ENCODE results near the gene GPBAR1. TPM values are rescaled to one million over a fixed set of nuclear protein-coding genes. Genes with fewer than 3 reads are reported as not detected.

The GPBAR1 gene
- total and polyA plus RNA-seq, 4 experiments from 2014 or later: 0.17 to 1.2 (median 0.67) TPM

- intact Hi-C loops (cut with micrococcal nuclease): loop anchor here (1.0 to 2.0 kb wide), 3 partner anchors 10 to 42 kb away; no protein-coding TSS in a partner anchor
- H3K36me3 ChIP-seq (ENCODE audit: insufficient read depth, low read length): peaks cover 50% of the 10 kb centered on the region
- H3K27me3 Mint-ChIP-seq: no peaks in the 10 kb centered on the region
- no peaks in the 10 kb centered on the region for H3K9me3 Mint-ChIP-seq
- H3K27me3 ChIP-seq (ENCODE audit: insufficient read depth, low read length): no peaks in the 10 kb centered on the region
- H3K36me3 Mint-ChIP-seq: peaks cover 53 to 81% of the 10 kb centered on the region in 2 donors
- H3K4me1 Mint-ChIP-seq: peaks cover 52 to 89% (median 73%) of the 10 kb centered on the region in 4 donors
- peaks cover 85% of the 10 kb centered on the region for H3K4me1 ChIP-seq (ENCODE audit: insufficient read depth, low read length)
- no peak for DNase-seq
- peak overlapping the region in 5 of 8 donors; percentile 58 to 88 (median 76) for H3K4me3 Mint-ChIP-seq
- POLR2A ChIA-PET (ENCODE audit: partially characterized antibody): interaction anchor here (0.7 to 7.9 kb wide), 8 partner anchors 10 to 443 kb away, joined by 3 to 144 read pairs (median 6); partner anchors contain the start of genes AAMP, ARPC2 and PNKD
- H3K27ac Mint-ChIP-seq: peak overlapping the region; percentile 70 to 95 (median 90)
- no peaks in the 10 kb centered on the region for H3K9me3 ChIP-seq (ENCODE audit: control insufficient read depth in 1 of 2, low read length in 2 of 2)
- CTCF ChIA-PET (ENCODE audit: partially characterized antibody): interaction anchor here (0.8 to 7.8 kb wide), 10 partner anchors 10 to 158 kb away, joined by 3 to 67 read pairs (median 5); partner anchors contain the start of genes AAMP, ARPC2, CATIP and PNKD
- H3K27ac ChIP-seq (ENCODE audit: low read depth, low read length): peak overlapping the region; percentile 35
- H3K4me3 ChIP-seq (ENCODE audit: low read length in 2 of 2): no peak overlapping the region
These were observed 32.3 kb upstream of the GPBAR1 start for GRCh38 chr2:218228366-218229090.

- DNase-seq: peak; percentile 46 to 75 (median 52)
- Histone ChIP-seq H3K9me3 (ENCODE audit: control insufficient read depth in 1 of 2, low read length in 2 of 2) (no peaks in the 10 kb centered on the region), H3K27me3 (ENCODE audit: insufficient read depth, low read length) (no peaks in the 10 kb centered on the region), H3K27ac (ENCODE audit: low read depth, low read length) (peak overlapping the region; percentile 35), H3K36me3 (ENCODE audit: insufficient read depth, low read length) (peaks cover 50% of the 10 kb centered on the region), H3K4me1 (ENCODE audit: insufficient read depth, low read length) (peaks cover 80% of the 10 kb centered on the region), H3K4me3 (ENCODE audit: low read length in 2 of 2) (no peak overlapping the region)
- H3K4me3 Mint-ChIP-seq: peak overlapping the region; percentile 42 to 88 (median 70)
- ChIA-PET CTCF (ENCODE audit: partially characterized antibody) (interaction anchor here (0.6 to 7.8 kb wide), 13 partner anchors 10 to 159 kb away, joined by 3 to 67 read pairs (median 5); partner anchors contain the start of genes AAMP, ARPC2, CATIP and PNKD), POLR2A (ENCODE audit: partially characterized antibody) (interaction anchor here (0.6 to 7.9 kb wide), 11 partner anchors 10 to 1314 kb away, joined by 3 to 144 read pairs (median 5); partner anchors contain the start of genes AAMP, ARPC2 and PNKD)
- H3K36me3 Mint-ChIP-seq: peaks cover 57 to 81% of the 10 kb centered on the region in 2 donors
- intact Hi-C loops (cut with micrococcal nuclease): loop anchor here (1.0 to 2.0 kb wide), 3 partner anchors 11 to 43 kb away; no protein-coding TSS in a partner anchor
- H3K27ac Mint-ChIP-seq: peak overlapping the region; percentile 70 to 95 (median 90)
- no peaks in the 10 kb centered on the region for H3K9me3 Mint-ChIP-seq
- H3K4me1 Mint-ChIP-seq: peaks cover 50 to 86% (median 70%) of the 10 kb centered on the region in 4 donors
- no peaks in the 10 kb centered on the region for H3K27me3 Mint-ChIP-seq
These were observed 31.6 kb upstream of the GPBAR1 start for GRCh38 chr2:218229239-218229638.

GRCh38 chr2:218229851-218230250 is 31.0 kb upstream of the GPBAR1 start:
- Mint-ChIP-seq H3K36me3 (peaks cover 58 to 81% of the 10 kb centered on the region in 2 donors), H3K9me3 (no peaks in the 10 kb centered on the region), H3K4me1 (peaks cover 45 to 80% (median 64%) of the 10 kb centered on the region in 4 donors), H3K27me3 (no peaks in the 10 kb centered on the region), H3K4me3 (peak overlapping the region in 5 of 8 donors; percentile 13 to 82 (median 49)), H3K27ac (peak overlapping the region in 5 of 7 donors; percentile 70 to 93 (median 90))
- DNase-seq: peak in 1 of 5 donors; percentile 39
- intact Hi-C loops (cut with micrococcal nuclease): loop anchor here (1.0 to 2.0 kb wide), 3 partner anchors 12 to 44 kb away; no protein-coding TSS in a partner anchor
- POLR2A ChIA-PET (ENCODE audit: partially characterized antibody): interaction anchor here (0.6 to 7.9 kb wide), 11 partner anchors 11 to 1313 kb away, joined by 3 to 144 read pairs (median 3); partner anchors contain the start of genes AAMP, ARPC2 and PNKD
- H3K27me3 ChIP-seq (ENCODE audit: insufficient read depth, low read length): no peaks in the 10 kb centered on the region
- H3K36me3 ChIP-seq (ENCODE audit: insufficient read depth, low read length): peaks cover 50% of the 10 kb centered on the region
- peaks cover 74% of the 10 kb centered on the region for H3K4me1 ChIP-seq (ENCODE audit: insufficient read depth, low read length)
- H3K4me3 ChIP-seq (ENCODE audit: low read length in 2 of 2): no peak overlapping the region
- peak overlapping the region; percentile 35 for H3K27ac ChIP-seq (ENCODE audit: low read depth, low read length)
- CTCF ChIA-PET (ENCODE audit: partially characterized antibody): interaction anchor here (0.6 to 7.8 kb wide), 13 partner anchors 11 to 127 kb away, joined by 3 to 67 read pairs (median 6); partner anchors contain the start of genes AAMP, ARPC2, CATIP and PNKD
- no peaks in the 10 kb centered on the region for H3K9me3 ChIP-seq (ENCODE audit: control insufficient read depth in 1 of 2, low read length in 2 of 2)

GRCh38 chr2:218230882-218231281 is 29.9 kb upstream of the GPBAR1 start:
- intact Hi-C loops (cut with micrococcal nuclease): no loop called here

GRCh38 chr2:218233543-218233942 is 27.3 kb upstream of the GPBAR1 start:
- peaks cover 63 to 82% of the 10 kb centered on the region in 2 donors for H3K36me3 Mint-ChIP-seq
- H3K27me3 Mint-ChIP-seq: no peaks in the 10 kb centered on the region
- CTCF ChIA-PET (ENCODE audit: partially characterized antibody): interaction anchor here (0.6 to 7.8 kb wide), 5 partner anchors 15 to 339 kb away, joined by 3 to 67 read pairs (median 4); partner anchors contain the start of gene ARPC2
- Histone ChIP-seq H3K27me3 (ENCODE audit: insufficient read depth, low read length) (no peaks in the 10 kb centered on the region), H3K27ac (ENCODE audit: low read depth, low read length) (no peak overlapping the region), H3K36me3 (ENCODE audit: insufficient read depth, low read length) (peaks cover 69% of the 10 kb centered on the region), H3K4me3 (ENCODE audit: low read length in 2 of 2) (no peak overlapping the region), H3K4me1 (ENCODE audit: insufficient read depth, low read length) (peaks cover 40% of the 10 kb centered on the region), H3K9me3 (ENCODE audit: control insufficient read depth in 1 of 2, low read length in 2 of 2) (no peaks in the 10 kb centered on the region)
- H3K27ac Mint-ChIP-seq: peak overlapping the region in 4 of 7 donors; percentile 6 to 73 (median 42)
- POLR2A ChIA-PET (ENCODE audit: partially characterized antibody): interaction anchor here (0.7 to 2.3 kb wide), 4 partner anchors 13 to 41 kb away, joined by 3 to 11 read pairs (median 4); no protein-coding TSS in a partner anchor
- H3K4me3 Mint-ChIP-seq: no peak overlapping the region
- no peaks in the 10 kb centered on the region for H3K9me3 Mint-ChIP-seq
- H3K4me1 Mint-ChIP-seq: peaks cover 26 to 46% (median 35%) of the 10 kb centered on the region in 4 donors
- intact Hi-C loops (cut with micrococcal nuclease): no loop called here
- no peak for DNase-seq

More at GRCh38 chr2:218230882-218231281, 29.9 kb upstream of the GPBAR1 start:
- CTCF ChIA-PET (ENCODE audit: partially characterized antibody): interaction anchor here (0.7 to 7.8 kb wide), 10 partner anchors 12 to 63 kb away, joined by 3 to 67 read pairs (median 3); partner anchors contain the start of gene ARPC2
- DNase-seq: peak in 4 of 5 donors; percentile 33 to 45 (median 39)
- H3K4me3 ChIP-seq (ENCODE audit: low read length in 2 of 2): no peak overlapping the region
- Mint-ChIP-seq H3K9me3 (no peaks in the 10 kb centered on the region), H3K27ac (peak overlapping the region; percentile 84 to 93 (median 90)), H3K27me3 (no peaks in the 10 kb centered on the region), H3K36me3 (peaks cover 64 to 80% of the 10 kb centered on the region in 2 donors), H3K4me1 (peaks cover 35 to 69% (median 54%) of the 10 kb centered on the region in 4 donors), H3K4me3 (peak overlapping the region; percentile 46 to 78 (median 66))
- peaks cover 58% of the 10 kb centered on the region for H3K36me3 ChIP-seq (ENCODE audit: insufficient read depth, low read length)
- peak overlapping the region; percentile 35 for H3K27ac ChIP-seq (ENCODE audit: low read depth, low read length)
- H3K4me1 ChIP-seq (ENCODE audit: insufficient read depth, low read length): peaks cover 64% of the 10 kb centered on the region
- H3K27me3 ChIP-seq (ENCODE audit: insufficient read depth, low read length): no peaks in the 10 kb centered on the region
- POLR2A ChIA-PET (ENCODE audit: partially characterized antibody): interaction anchor here (0.7 to 7.9 kb wide), 5 partner anchors 12 to 165 kb away, joined by 3 to 144 read pairs (median 4); partner anchors contain the start of gene ARPC2
- no peaks in the 10 kb centered on the region for H3K9me3 ChIP-seq (ENCODE audit: control insufficient read depth in 1 of 2, low read length in 2 of 2)

GRCh38 chr2:218234521-218234920 is 26.3 kb upstream of the GPBAR1 start:
- ChIA-PET POLR2A (ENCODE audit: partially characterized antibody) (interaction anchor here (1.1 to 2.6 kb wide), 3 partner anchors 14 to 25 kb away, joined by 3 to 11 read pairs (median 8); partner anchors contain the start of gene ARPC2), CTCF (ENCODE audit: partially characterized antibody) (interaction anchor here (1.2 to 1.5 kb wide), 2 partner anchors 10 to 23 kb away, joined by 3 to 4 read pairs; no protein-coding TSS in a partner anchor)
- Mint-ChIP-seq H3K27ac (peak overlapping the region in 3 of 7 donors; percentile 48 to 79 (median 68)), H3K27me3 (no peaks in the 10 kb centered on the region), H3K9me3 (no peaks in the 10 kb centered on the region), H3K36me3 (peaks cover 64 to 82% of the 10 kb centered on the region in 2 donors), H3K4me3 (no peak overlapping the region), H3K4me1 (peaks cover 22 to 36% (median 27%) of the 10 kb centered on the region in 4 donors)
- DNase-seq: no peak
- H3K36me3 ChIP-seq (ENCODE audit: insufficient read depth, low read length): peaks cover 75% of the 10 kb centered on the region
- no peak overlapping the region for H3K4me3 ChIP-seq (ENCODE audit: low read length in 2 of 2)
- H3K9me3 ChIP-seq (ENCODE audit: control insufficient read depth in 1 of 2, low read length in 2 of 2): no peaks in the 10 kb centered on the region
- no peaks in the 10 kb centered on the region for H3K27me3 ChIP-seq (ENCODE audit: insufficient read depth, low read length)
- peaks cover 30% of the 10 kb centered on the region for H3K4me1 ChIP-seq (ENCODE audit: insufficient read depth, low read length)
- intact Hi-C loops (cut with micrococcal nuclease): no loop called here
- H3K27ac ChIP-seq (ENCODE audit: low read depth, low read length): no peak overlapping the region
